Endothelial cell of umbilical vein (primary cell): Measurements from ENCODE around the gene FAM185A. TPM values are rescaled to one million over a fixed set of nuclear protein-coding genes. Genes with fewer than 3 reads are reported as not detected.

Experiments
- BruUV-seq: library from RNA; stranded (reverse); fragments of 400-500 nt; replicated peaks from 2 replicates; lab custom pipeline; 2021; lab: Mats Ljungman, UMichigan
- CTCF ChIA-PET: fragments of 300-600, 350-600 bp; sonication (Branson Sonifier 250); formaldehyde crosslinking; loops from one replicate; lab custom pipeline; 2021; ENCODE audit warnings: antibody characterized with exemption, inconsistent platforms; lab: Charles Lee
- POLR2A ChIA-PET: fragments of 300-600, 350-600 bp; sonication (Branson Sonifier 250); formaldehyde crosslinking; loops from one replicate; lab custom pipeline; 2021; ENCODE audit warnings: antibody characterized with exemption, inconsistent platforms; lab: Charles Lee
- DNase-seq: peaks from one replicate; pipeline ENCODE4 v3.0.0-alpha.2; 2011; ENCODE audit warnings: low read depth, low spot score
- FAIRE-seq: peaks from 2 replicates; lab custom pipeline; 2011; peaks lifted over from hg19 to GRCh38; lab: Jason Lieb, UNC
- H2AFZ ChIP-seq: 2 replicates; pipeline ENCODE4 v1.6.0; 2012; ENCODE audit warnings: low read depth, low read length, control low read depth, inconsistent platforms
- H3K27ac ChIP-seq: 2 replicates; pipeline ENCODE4 v1.5.1; 2011; ENCODE audit warnings: low read depth, mild to moderate bottlenecking, control low read depth, low read length, moderate library complexity; ENCODE audit not compliant: insufficient read depth
- H3K27me3 ChIP-seq, 2 experiments: 2 replicates each; pipeline versions ENCODE4 v1.6.0 to v1.6.1; 2011; ENCODE audit warnings: low read length in 2 of 2, mixed read lengths in 1 of 2; ENCODE audit not compliant: control insufficient read depth in 2 of 2, insufficient read depth in 2 of 2
- H3K36me3 ChIP-seq, 2 experiments: 2 replicates in 1 of 2; 3 replicates in 1 of 2; pipeline ENCODE4 v1.5.1; 2011; ENCODE audit warnings: low read length in 2 of 2, mild to moderate bottlenecking in 1 of 2, moderate library complexity in 1 of 2; ENCODE audit not compliant: control insufficient read depth in 2 of 2, insufficient read depth in 2 of 2; ENCODE audit errors: extremely low read depth in 1 of 2
- H3K4me1 ChIP-seq: 3 replicates; pipeline ENCODE4 v1.5.1; 2011; ENCODE audit warnings: mild to moderate bottlenecking, low read length; ENCODE audit not compliant: control insufficient read depth, insufficient read depth; ENCODE audit errors: extremely low read depth
- H3K4me2 ChIP-seq: 2 replicates; pipeline ENCODE4 v1.6.1; 2011; ENCODE audit warnings: low read length, control low read depth, mixed read lengths; ENCODE audit not compliant: insufficient read depth
- H3K4me3 ChIP-seq, 3 experiments: fragments of 200-600 bp in 1 of 3; sonication (generic), shearing (Covaris generic) in 1 of 3; replicated peaks in 1 of 3; 2 replicates each; pipeline ENCODE4 v1.5.1; 2011 to 2016; ENCODE audit warnings: control low read depth in 3 of 3, low read length in 3 of 3, mild to moderate bottlenecking in 2 of 3, inconsistent platforms in 1 of 3, low read depth in 1 of 3, moderate library complexity in 1 of 3; ENCODE audit not compliant: insufficient read depth in 1 of 3
- H3K79me2 ChIP-seq: 2 replicates; pipeline ENCODE4 v1.6.0; 2012; ENCODE audit warnings: low read length, inconsistent platforms; ENCODE audit not compliant: control insufficient read depth, insufficient read depth
- H3K9ac ChIP-seq: replicated peaks from 2 replicates; pipeline ENCODE3; 2011; ENCODE audit warnings: low read length, control low read depth; ENCODE audit not compliant: insufficient read depth; ENCODE audit errors: extremely low read depth
- H3K9me1 ChIP-seq: replicated peaks from 3 replicates; pipeline ENCODE4 v1.6.0; 2011; ENCODE audit warnings: mild to moderate bottlenecking, low read length; ENCODE audit not compliant: control insufficient read depth, insufficient read depth; ENCODE audit errors: extremely low read depth
- H3K9me3 ChIP-seq: replicated peaks from 2 replicates; pipeline ENCODE4 v1.5.1; 2012; ENCODE audit warnings: low read length, inconsistent platforms; ENCODE audit not compliant: control insufficient read depth, insufficient read depth
- H4K20me1 ChIP-seq: replicated peaks from 2 replicates; pipeline ENCODE3; 2011; ENCODE audit warnings: mild to moderate bottlenecking, low read length; ENCODE audit not compliant: control insufficient read depth, insufficient read depth; ENCODE audit errors: extremely low read depth
- EZH2 ChIP-seq: IDR thresholded peaks from 2 replicates; pipeline ENCODE4 v1.6.1; 2012; ENCODE audit warnings: borderline replicate concordance, low read depth, mild to moderate bottlenecking, moderate library complexity, low read length, inconsistent platforms; ENCODE audit not compliant: severe bottlenecking
- FOS ChIP-seq: IDR thresholded peaks from 2 replicates; pipeline ENCODE4 v1.6.1; 2011; ENCODE audit warnings: mild to moderate bottlenecking, low read length, moderate library complexity, borderline replicate concordance; ENCODE audit not compliant: insufficient read depth
- GATA2 ChIP-seq: IDR thresholded peaks from 2 replicates; pipeline ENCODE4 v1.7.0; 2011; ENCODE audit warnings: low read depth, mild to moderate bottlenecking, moderate library complexity, mixed read lengths, low read length; ENCODE audit not compliant: insufficient read length, insufficient read depth
- JUN ChIP-seq: IDR thresholded peaks from 2 replicates; pipeline ENCODE4 v1.6.1; 2011; ENCODE audit warnings: borderline replicate concordance, low read depth; ENCODE audit not compliant: insufficient read length, insufficient read depth
- MYC ChIP-seq: IDR thresholded peaks from one replicate; pipeline ENCODE4 v1.6.1; 2011; ENCODE audit warnings: mild to moderate bottlenecking, low read depth, low read length
- POLR2A ChIP-seq: IDR thresholded peaks from 2 replicates; pipeline ENCODE4 v1.6.1; 2012; ENCODE audit warnings: low read depth, mild to moderate bottlenecking, control low read depth, low read length
- POLR2AphosphoS5 ChIP-seq: IDR thresholded peaks from 2 replicates; pipeline ENCODE4 v1.6.1; 2012; ENCODE audit warnings: low read depth, mild to moderate bottlenecking, control low read depth, low read length, moderate library complexity; ENCODE audit not compliant: insufficient read depth
- dilution Hi-C: fragments of 300-500 bp; cut with MboI; formaldehyde crosslinking; loops from one replicate; pipeline ENCODE4 v1.15.0; 2019; ENCODE audit warnings: low sequenced_read_pairs; ENCODE audit not compliant: extremely low pct_ligation_motif_present
- intact Hi-C: fragments of 100-400 bp; cut with micrococcal nuclease; formaldehyde crosslinking; loops from one replicate; pipeline ENCODE4 v1.10.0; 2022
- polyA plus RNA-seq, 4 experiments: library from polyadenylated mRNA; depleted of rRNA in 3 of 4; stranded (reverse) in 3 of 4; unstranded in 1 of 4; fragments of >200 nt; gene quantifications; 2 replicates each; pipeline versions ENCODE4 v1.2.1 to v1.2.3, GENCODE V29; 2011 to 2012; ENCODE audit warnings: missing spikeins in 1 of 4
- total RNA-seq: library from RNA; stranded (reverse); gene quantifications from 2 replicates; pipeline ENCODE4 v1.2.3, GENCODE V29; 2021
- TF ChIP-seq, protein P1 (sequence below): IDR thresholded peaks from 2 replicates; pipeline ENCODE4 v1.6.1; 2011; ENCODE audit not compliant: insufficient read depth, insufficient read length
- TF ChIP-seq, protein P2 (sequence below), 2 donors: IDR thresholded peaks; 1 replicate in 1 of 2; 2 replicates in 1 of 2; pipeline ENCODE4 v1.5.1; 2011; ENCODE audit warnings: low read length in 2 of 2, mild to moderate bottlenecking in 2 of 2, moderate library complexity in 2 of 2, control low read depth in 1 of 2, inconsistent platforms in 1 of 2, low read depth in 1 of 2; ENCODE audit not compliant: insufficient read depth in 1 of 2; ENCODE audit errors: extremely low read depth in 1 of 2

Gene FAM185A
- total and polyA plus RNA-seq, 2 donors (not counting 3 experiments of a cell fraction or from before 2014, with no cell fraction given): 5.4 to 7.6 TPM

DNA sequence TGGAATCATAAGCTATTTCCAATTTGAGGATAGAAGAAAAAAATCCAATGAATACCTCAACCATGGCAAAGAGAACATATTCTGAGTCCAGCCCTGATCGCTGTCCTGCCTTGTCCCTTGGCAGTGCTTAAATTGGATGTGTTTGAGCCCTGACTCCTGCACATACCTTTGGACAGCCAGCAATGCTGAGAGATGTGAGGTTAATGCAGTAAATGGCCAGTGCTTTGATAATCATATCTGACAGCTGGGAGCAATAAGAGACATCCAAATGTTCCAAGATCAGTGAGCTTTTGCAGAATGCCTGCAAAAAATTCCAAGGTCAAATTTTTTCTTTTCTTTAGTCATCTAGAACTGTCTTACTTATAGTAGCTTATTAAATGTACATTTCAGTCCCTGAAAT is 83.9 kb downstream of the FAM185A start:
- BruUV-seq: no TSS peak
- H2AFZ ChIP-seq: no peak overlapping the region
- H3K36me3 ChIP-seq: peaks cover 0 to 2% of the 10 kb centered on the region in 2 experiments
- H3K4me3 ChIP-seq: no peak overlapping the region
- CTCF ChIA-PET: interaction anchor here (0.7 to 1.8 kb wide), 4 partner anchors 11 to 229 kb away, joined by 3 to 5 read pairs (median 4); no protein-coding TSS in a partner anchor
- H3K4me2 ChIP-seq: no peak overlapping the region
- H3K4me1 ChIP-seq: peaks cover 27% of the 10 kb centered on the region
- H4K20me1 ChIP-seq: no peaks in the 10 kb centered on the region
- H3K27me3 ChIP-seq: no peaks in the 10 kb centered on the region
- H3K9me3 ChIP-seq: no peaks in the 10 kb centered on the region
- dilution Hi-C loops: no loop called here
- POLR2A ChIA-PET: no interaction called here
- intact Hi-C loops: no loop called here
- H3K9ac ChIP-seq: no peak overlapping the region
- H3K27ac ChIP-seq: no peak overlapping the region
- DNase-seq (no peak), FAIRE-seq (no peak)
- TF ChIP-seq MYC (no peak), POLR2A (no peak), EZH2 (no peak)
- H3K9me1 ChIP-seq: no peaks in the 10 kb centered on the region
- H3K79me2 ChIP-seq: no peaks in the 10 kb centered on the region

DNA sequence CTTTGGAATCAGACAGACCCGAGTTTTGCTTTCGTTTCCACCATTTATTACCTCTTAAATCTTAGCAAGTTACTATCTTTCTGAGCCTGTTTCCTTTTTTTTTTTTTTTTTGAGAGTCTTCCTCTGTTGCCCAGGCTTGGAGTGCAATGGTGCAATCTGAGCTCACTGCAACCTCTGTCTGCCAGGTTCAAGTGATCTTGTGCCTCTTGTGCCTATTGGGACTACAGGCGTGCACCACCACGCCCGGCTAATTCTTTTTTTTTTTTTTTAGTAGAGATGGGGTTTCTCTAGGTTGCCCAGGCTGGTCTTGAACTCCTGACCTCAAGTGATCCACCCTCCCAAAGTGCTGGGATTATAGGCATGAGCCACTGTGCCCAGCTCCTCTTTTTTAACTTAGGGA is 84.5 kb downstream of the FAM185A start:
- BruUV-seq: no TSS peak
- no peak overlapping the region for H2AFZ ChIP-seq
- no peaks in the 10 kb centered on the region for H3K9me1 ChIP-seq
- dilution Hi-C loops (no loop called here), intact Hi-C loops (no loop called here)
- no peaks in the 10 kb centered on the region for H3K9me3 ChIP-seq
- peaks cover 27% of the 10 kb centered on the region for H3K4me1 ChIP-seq
- no peak overlapping the region for H3K9ac ChIP-seq
- FAIRE-seq: no peak
- no peak overlapping the region for H3K4me2 ChIP-seq
- ChIA-PET CTCF (interaction anchor here (1.1 to 1.8 kb wide), 3 partner anchors 12 to 229 kb away, joined by 4 to 5 read pairs (median 4); no protein-coding TSS in a partner anchor), POLR2A (no interaction called here)
- H3K27me3 ChIP-seq: no peaks in the 10 kb centered on the region
- no peak for TF ChIP-seq GATA2
- TF ChIP-seq POLR2A: no peak
- TF ChIP-seq FOS: no peak
- TF ChIP-seq JUN: no peak
- no peak for TF ChIP-seq POLR2AphosphoS5
- TF ChIP-seq MYC: no peak
- TF ChIP-seq, protein P1, sequence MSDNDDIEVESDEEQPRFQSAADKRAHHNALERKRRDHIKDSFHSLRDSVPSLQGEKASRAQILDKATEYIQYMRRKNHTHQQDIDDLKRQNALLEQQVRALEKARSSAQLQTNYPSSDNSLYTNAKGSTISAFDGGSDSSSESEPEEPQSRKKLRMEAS: no peak
- TF ChIP-seq EZH2: no peak
- TF ChIP-seq, protein P2, sequence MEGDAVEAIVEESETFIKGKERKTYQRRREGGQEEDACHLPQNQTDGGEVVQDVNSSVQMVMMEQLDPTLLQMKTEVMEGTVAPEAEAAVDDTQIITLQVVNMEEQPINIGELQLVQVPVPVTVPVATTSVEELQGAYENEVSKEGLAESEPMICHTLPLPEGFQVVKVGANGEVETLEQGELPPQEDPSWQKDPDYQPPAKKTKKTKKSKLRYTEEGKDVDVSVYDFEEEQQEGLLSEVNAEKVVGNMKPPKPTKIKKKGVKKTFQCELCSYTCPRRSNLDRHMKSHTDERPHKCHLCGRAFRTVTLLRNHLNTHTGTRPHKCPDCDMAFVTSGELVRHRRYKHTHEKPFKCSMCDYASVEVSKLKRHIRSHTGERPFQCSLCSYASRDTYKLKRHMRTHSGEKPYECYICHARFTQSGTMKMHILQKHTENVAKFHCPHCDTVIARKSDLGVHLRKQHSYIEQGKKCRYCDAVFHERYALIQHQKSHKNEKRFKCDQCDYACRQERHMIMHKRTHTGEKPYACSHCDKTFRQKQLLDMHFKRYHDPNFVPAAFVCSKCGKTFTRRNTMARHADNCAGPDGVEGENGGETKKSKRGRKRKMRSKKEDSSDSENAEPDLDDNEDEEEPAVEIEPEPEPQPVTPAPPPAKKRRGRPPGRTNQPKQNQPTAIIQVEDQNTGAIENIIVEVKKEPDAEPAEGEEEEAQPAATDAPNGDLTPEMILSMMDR (IDR thresholded peaks at IDR 0.05; ENCODE audit: extremely low read depth in 1 of 2, insufficient read depth in 1 of 2, low read depth in 1 of 2, low read length in 2 of 2): no peak
- H4K20me1 ChIP-seq: no peaks in the 10 kb centered on the region
- no peak overlapping the region for H3K27ac ChIP-seq
- peaks cover 0 to 2% of the 10 kb centered on the region in 2 experiments for H3K36me3 ChIP-seq
- no peak for DNase-seq
- H3K4me3 ChIP-seq: no peak overlapping the region
- no peaks in the 10 kb centered on the region for H3K79me2 ChIP-seq
